Suppressor macrophage treated with lipopolysaccharide for 4 hours (primary cell): ENCODE measurements around the gene SLC16A5.
"Not testable (repeated sequence)": the region's sequence is repeated elsewhere in the genome, so short reads cannot be mapped to it uniquely, and the experiment has no call there.

Experiments used
- DNase-seq: peaks from one replicate; pipeline ENCODE4 v3.0.0-alpha.2; 2020

The SLC16A5 gene

DNA sequence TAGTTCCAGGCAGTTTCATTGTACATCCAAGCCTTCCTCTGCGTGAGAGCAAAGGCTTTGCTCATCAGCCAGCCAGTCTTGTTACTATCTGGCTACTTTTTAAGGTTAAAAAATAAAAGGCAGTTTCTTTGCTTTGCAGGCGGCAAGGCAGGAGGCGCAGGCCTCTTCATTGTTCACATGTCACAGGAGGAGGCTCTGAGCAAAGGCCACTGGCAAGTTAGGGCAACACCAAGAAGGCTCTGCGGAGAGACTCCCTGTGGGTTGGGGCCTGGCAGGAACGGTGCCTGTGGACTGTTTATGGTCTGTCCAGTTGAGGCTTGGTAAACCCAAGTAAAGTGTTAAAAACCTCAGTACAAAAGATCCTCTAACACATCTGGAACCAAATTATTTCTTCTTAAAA lies 47.7 kb downstream of the SLC16A5 start:
- no peak for DNase-seq

DNA sequence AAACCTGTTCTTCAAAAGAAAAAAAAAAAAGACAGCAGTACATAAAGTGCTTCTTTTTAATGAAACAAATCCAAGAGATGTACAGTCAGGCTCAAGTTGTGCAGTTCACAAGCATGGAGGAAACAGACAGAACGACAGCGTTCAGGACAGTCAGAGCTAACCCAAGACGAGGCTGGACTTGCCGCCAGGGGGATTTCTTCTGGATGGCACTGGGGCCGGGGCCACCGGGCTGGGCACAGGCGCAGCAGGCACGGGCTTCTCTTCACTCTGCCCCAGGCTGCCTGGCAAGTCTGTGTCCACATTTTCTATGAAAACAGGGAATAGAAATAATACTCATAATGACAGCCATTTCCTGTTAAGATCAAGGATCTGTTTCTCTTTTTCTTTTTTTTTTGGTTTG lies 48.2 kb downstream of the SLC16A5 start:
- no peak for DNase-seq

DNA sequence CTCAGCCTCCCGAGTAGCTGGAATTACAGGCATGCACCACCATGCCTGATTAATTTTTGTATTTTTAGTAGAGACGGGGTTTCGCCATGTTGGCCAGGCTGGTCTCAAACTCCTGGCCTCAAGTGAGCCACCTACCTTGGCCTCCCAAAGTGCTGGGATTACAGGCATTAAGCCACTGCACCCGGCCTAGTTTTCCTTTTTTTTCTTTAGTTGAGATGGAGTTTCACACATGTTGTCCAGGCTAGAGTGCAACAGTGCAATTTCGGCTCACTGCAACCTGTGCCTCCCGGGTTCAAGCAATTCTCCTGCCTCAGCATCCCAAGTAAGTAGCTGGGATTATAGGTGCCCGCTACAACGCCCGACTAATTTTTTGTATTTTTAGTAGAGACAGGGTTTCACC lies 50.0 kb downstream of the SLC16A5 start:
- not testable (repeated sequence) for DNase-seq

DNA sequence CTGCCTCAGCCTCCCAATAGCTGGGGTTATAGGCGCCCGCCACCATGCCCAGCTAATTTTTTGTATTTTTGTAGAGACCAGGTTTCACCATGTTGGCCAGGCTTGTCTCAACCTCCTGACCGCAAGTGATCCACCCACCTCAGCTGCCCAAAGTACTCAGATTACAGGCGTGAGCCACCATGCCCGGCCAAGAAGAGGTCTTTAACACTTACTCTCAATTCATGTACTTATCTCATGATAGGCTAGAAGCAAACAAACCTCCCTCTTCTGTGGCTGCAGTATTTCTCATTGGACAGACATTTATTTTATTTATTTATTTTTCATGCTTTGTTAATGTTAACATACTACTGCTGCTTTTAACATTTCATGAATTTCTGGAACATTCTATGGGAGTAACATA lies 50.8 kb downstream of the SLC16A5 start:
- DNase-seq: no peak

DNA sequence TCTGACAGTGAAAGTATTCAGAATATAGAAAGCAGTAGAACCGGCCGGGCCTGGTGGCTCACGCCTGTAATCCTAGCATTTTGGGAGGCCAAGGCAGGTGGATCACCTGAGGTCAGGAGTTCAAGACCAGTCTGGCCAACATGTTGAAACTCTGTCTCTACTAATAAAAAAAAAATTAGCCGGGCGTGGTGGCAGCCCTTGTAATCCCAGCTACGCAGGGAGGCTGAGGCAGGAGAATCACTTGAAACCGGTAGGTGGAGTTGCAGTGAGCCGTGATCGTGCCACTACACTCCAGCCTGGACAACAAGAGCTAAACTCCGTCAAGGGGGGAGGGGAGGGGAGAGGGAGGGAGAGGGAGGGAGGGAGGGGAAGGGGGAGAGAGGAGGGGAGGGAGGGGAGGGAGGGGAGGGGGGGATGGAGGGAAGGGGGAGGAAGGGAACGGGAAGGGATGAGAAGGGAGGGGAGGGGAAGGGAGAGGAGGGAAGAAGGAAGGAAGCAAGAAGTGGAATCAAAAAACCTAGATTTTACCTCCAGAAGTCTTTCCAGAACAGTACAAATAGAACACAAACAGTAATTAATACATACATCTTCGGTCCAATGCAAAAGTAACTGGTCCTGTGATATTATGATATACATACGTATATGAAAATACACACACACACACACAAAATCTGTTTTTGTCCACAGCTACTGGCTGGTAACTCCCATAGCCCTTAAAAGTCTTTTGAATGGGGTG lies 54.6 kb downstream of the SLC16A5 start:
- no peak for DNase-seq

DNA sequence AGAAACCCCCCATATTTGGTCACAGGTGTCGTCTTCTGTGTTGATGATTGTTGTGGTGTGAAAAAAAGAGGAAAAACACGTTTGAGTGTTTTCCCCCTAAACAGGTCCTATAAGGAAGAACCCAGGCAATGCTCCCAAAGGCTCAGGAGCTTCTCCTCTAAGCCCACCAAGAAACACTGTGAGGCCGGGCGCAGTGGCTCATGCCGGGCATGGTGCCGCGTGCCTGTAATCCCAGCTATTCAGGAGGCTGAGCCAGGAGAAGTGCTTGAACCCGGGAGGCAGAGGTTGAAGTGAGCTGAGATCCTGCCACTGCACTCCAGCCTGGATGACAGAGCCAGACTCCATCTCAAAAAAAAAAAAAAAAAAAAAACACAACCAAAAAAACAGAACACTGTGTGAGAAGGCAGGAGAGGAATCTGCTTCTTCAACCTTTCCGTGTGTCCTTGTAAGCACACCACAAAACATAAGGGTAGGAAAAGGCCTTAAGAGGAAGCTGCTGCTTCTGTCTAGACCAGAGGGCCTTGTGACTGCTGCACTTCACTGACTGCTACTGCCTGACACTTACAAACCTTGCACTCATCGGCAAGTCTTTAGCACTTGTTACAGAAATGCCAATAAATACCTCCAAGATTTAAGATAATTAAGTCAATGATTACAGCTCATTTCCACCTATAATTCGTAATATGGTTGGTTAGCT lies 57.2 kb downstream of the SLC16A5 start:
- DNase-seq: peak; percentile 23

DNA sequence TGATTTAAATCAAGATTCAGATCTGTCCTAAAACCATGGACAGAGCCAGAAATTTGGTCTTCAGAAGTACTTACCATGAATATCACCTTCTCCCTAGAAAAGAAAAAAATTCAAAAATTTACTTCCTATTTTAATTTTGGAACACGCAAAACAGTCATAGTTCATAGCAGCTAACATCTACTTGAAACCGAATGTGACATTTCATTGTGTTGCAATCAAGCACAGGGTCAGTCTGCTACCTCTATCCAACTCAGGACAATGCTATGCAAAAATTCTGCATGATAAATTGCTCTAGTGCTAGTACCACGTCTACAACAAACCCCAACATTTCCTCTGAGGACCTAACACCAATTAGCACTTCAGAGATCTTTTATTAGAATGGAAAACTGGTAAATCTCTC lies 58.8 kb downstream of the SLC16A5 start:
- peak; percentile 72 for DNase-seq

DNA sequence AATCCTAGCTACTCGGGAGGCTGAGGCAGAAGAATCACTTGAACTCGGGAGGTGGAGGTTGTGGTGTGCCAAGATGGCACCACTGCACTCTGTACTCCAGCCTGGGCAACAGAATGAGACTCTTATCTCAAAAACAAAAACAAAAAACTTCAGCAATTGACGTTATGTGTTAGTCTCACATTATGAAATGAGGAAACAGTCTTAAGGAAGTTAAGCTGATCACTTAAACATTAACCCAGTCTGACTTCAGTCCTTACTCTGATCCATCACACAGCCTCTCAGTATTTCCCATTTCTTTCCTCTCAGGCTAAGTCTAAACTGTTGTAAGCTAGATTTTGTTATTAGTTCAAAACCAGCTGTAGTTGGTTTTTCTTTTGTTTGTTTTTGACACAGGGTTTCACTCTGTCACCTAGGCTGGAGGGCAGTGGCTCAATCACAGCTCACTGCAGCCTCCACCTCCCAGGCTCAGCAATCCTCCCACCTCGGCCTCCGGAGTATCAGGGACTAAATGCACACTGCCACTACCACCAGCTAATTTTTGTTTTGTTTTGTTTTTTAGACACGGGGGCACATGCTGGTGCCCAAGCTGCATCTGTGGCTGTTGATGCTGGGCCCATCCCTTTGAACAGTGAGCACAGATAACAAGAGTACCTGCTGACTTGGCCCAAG lies 60.3 kb downstream of the SLC16A5 start:
- peak; percentile 73 for DNase-seq

DNA sequence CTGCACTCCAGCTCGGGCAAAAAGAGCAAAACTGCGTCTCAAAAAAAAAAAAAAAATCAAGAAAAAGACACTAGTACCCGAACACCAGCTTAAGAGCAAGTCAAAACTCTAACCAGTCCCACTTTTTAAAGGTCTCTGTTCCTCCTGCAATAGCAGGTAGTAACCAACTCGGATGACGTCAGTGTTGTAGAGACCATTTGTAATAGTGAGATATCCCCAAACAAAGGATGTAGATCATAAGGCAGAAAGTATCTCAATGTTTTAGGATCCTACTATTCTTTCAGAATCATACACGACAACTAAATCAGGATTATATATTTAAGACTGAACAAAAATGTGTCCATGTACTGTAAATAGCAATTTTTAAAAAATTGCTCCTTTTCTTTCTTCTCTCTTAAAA lies 64.2 kb downstream of the SLC16A5 start:
- DNase-seq: no peak

DNA sequence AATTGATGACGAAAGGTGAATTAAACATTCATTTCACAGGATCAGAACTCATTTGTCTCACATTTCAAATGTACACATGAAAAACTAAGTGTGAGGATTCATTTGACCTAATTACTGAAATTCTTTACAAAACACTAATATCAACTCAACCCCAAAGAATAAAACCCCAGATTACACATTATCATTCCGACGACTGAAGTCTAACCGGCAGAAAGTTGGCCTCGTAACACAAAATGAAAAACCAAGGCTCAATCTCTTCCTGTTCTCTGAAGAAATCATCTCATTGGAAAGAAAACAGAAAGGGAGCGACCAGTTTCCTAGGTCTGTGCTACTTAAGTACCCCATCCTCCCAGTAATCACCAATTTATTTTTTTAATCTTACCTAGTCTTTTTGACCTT lies 64.8 kb downstream of the SLC16A5 start:
- DNase-seq: no peak

DNA sequence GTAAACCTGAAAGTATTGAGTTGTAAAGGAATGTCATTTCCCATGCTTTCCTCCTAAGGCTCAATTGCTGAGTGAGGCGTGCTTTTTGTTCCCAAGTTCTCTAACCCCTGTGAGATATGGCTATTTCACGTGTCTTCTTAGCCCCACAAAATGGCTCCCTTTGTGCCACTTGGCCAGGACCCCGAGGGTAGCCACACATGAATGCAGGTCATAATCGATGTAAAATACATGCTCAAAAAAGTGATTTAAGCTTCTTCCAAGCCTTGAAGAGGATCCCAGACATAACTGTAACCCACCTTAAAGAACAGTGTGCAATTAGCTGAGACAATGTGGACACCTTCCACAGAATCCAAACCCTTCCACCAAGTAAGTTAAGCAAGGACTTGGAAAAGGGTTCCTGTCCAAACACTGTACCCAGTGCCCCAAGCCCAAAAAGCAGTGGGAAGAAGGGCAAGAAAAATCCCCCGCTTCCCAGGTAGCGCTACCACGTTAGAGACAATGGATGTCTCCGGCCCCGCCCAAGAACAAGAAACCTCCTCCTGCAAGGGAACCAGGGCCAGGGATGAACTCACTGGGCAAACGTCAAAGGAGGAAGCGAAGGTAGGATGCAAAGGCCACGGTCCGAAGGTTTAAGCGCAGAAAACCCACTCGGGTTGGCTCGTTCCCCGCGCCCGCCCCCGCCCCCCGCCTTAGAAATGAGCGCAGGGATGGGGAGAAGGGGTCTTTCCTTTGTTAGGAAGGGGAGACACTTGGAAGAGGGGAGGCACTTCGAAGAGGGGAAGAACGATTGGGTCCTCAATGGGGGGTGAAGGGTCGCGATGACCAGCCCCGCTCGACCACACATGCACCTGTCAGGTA lies 65.4 kb downstream of the SLC16A5 start:
- DNase-seq: peak; percentile 63

DNA sequence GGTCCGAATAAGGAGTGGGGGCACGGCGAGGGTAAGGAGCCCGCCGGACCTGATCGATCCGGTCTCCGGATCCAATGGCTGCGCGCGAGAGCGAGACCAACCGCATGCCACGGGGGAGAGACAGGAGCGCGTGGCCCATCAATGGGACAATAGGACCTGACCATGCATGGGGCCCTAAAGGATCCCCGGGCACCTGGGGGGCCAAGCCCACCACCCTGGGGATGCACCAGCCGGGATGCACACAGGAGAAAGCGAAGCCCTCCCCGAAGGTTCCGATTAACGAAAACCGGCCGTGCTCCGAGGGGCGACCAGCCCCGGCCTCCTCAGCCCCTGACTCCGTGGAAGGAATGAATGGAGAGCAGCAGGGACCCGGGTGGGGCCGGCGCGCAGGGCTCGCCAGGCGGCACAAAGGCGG lies 66.0 kb downstream of the SLC16A5 start:
- DNase-seq: no peak

DNA sequence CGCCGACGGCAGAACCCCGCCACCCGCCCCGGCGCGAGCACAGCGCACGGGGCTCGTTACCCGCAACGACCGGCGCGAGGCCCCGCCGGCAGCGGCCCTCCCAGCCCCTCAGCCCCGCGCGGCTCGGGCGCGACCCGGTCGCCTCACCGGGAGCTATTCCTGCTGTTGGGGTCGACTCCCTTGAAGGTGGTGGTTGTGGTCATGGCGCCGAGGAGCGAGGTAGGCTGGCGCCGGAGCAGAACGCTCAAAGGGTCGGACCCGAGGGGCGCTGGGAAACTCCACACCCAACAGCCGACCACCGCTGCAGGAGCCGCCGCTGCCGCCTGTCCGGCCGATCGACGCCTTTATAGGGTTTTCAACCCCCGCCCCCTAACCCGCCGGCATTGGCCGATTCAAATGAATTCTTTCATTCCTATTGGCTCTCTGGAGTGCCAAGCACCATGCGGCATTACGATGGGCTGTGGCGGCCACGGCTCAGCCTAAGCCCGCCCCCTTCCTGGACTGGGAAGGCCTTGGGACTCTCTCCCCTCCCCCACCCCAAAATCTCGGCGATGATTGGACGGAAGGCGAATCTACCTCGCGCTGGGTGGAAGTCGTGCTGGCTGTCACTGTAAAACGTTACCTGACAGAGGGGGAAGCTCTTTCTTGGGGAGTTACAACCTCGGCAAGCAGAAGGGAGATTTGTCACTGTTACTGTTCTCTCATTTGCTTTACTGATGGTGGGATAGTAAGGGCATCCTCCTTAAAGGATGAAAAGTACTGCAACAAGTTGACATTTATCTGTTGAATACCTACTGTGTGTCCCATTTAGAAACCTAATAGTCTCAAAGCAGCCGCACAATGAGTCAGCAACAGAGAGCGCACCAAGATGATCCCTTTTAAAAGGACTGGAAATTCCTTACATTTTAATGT lies 66.7 kb downstream of the SLC16A5 start, which contains the start of gene JPT1:
TSS of gene JPT1 (minus strand) at position 318 of the 912 bp plus-strand sequence. CDS start at position 203, 115 bp downstream.
- peak; percentile 99 for DNase-seq

DNA sequence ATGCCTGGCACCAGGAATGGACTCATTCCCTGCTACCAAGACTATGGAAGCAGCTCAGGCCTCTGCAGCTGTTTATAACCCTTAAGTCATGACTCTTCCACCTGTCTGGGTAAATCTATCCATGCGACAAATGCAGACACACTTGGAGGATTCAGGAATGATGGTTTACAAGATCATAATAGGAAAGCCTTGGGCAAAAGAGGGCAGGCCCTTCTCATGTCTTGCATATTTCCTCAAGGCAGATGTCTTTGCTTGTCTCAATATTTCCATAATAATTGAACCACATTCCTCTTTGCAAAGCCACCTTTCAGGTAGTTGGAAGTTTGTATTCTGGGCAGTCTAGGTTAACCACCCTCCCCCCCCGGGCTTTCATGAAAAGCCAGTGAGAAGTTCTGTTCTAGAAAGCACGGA lies 67.4 kb downstream of the SLC16A5 start:
- DNase-seq: no peak
